ENCODE results near the gene KRTAP26-1.

GRCh38 chr21:30315701-30316100, 4.4 kb downstream of the KRTAP26-1 start:
- TF ChIP-seq ELF4 (IDR thresholded peaks at IDR 0.05), result no peak
- no peak for TF ChIP-seq FOXA1 (IDR thresholded peaks at IDR 0.05)
- no peak for TF ChIP-seq ZNF384 (IDR thresholded peaks at IDR 0.05)

Data from HEK293T (cell line).